Activated CD4-positive, alpha-beta T cell treated with anti-CD3 and anti-CD28 coated beads, Interleukin-2, amount 50 U/mL, for 4 hours (primary cell): Measurements from ENCODE around the gene TMPRSS11D.

Source experiments
- DNase-seq, 2 experiments: peaks; one replicate each; pipeline ENCODE4 v3.0.0-alpha.2; 2020

The TMPRSS11D gene

GRCh38 chr4:67884701-67885100 lies 899 bp upstream of the TMPRSS11D start:
- no peak for DNase-seq

- DNase-seq: no peak
Measured at GRCh38 chr4:67883458-67883857, 344 bp downstream of the TMPRSS11D start.

GRCh38 chr4:67880866-67881610 lies 2.8 kb downstream of the TMPRSS11D start:
- no peak for DNase-seq

- DNase-seq: no peak
Measured at GRCh38 chr4:67879486-67879885, 4.3 kb downstream of the TMPRSS11D start.

- DNase-seq: no peak
Measured at GRCh38 chr4:67877086-67877485, 6.7 kb downstream of the TMPRSS11D start.

GRCh38 chr4:67874986-67875385 lies 8.8 kb downstream of the TMPRSS11D start:
- DNase-seq: no peak

GRCh38 chr4:67873116-67873515 lies 10.7 kb downstream of the TMPRSS11D start:
- DNase-seq: no peak

- DNase-seq: no peak
Measured at GRCh38 chr4:67871867-67872266, 11.9 kb downstream of the TMPRSS11D start.

GRCh38 chr4:67869580-67870190 lies 14.1 kb downstream of the TMPRSS11D start:
- DNase-seq: no peak

- DNase-seq: no peak
Measured at GRCh38 chr4:67861513-67861912, 22.3 kb downstream of the TMPRSS11D start.

- DNase-seq: no peak
Measured at GRCh38 chr4:67853336-67853735, 30.5 kb downstream of the TMPRSS11D start.

- no peak for DNase-seq
Measured at GRCh38 chr4:67820903-67821302, 62.9 kb downstream of the TMPRSS11D start.

GRCh38 chr4:67810011-67810410 lies 73.8 kb downstream of the TMPRSS11D start:
- DNase-seq: no peak

GRCh38 chr4:67809502-67809901 lies 74.3 kb downstream of the TMPRSS11D start:
- DNase-seq: no peak

GRCh38 chr4:67796810-67797209 lies 87.0 kb downstream of the TMPRSS11D start:
- DNase-seq: no peak

GRCh38 chr4:67790721-67791120 lies 93.1 kb downstream of the TMPRSS11D start:
- no peak for DNase-seq

GRCh38 chr4:67787311-67787710 lies 96.5 kb downstream of the TMPRSS11D start:
- no peak for DNase-seq

- no peak for DNase-seq
Measured at GRCh38 chr4:67785528-67785927, 98.3 kb downstream of the TMPRSS11D start.

GRCh38 chr4:67779631-67780030 lies 104.2 kb downstream of the TMPRSS11D start:
- no peak for DNase-seq

- no peak for DNase-seq
Measured at GRCh38 chr4:67776746-67777145, 107.1 kb downstream of the TMPRSS11D start.
